ENCODE data around the gene NRP1. TPM values are rescaled to one million over a fixed set of nuclear protein-coding genes. Genes with fewer than 3 reads are reported as not detected.
A peak's percentile ranks its signal among the peaks of the same experiment; 100 is the strongest.

NRP1 gene
- total RNA-seq, 1 donor: 197 TPM

DNA sequence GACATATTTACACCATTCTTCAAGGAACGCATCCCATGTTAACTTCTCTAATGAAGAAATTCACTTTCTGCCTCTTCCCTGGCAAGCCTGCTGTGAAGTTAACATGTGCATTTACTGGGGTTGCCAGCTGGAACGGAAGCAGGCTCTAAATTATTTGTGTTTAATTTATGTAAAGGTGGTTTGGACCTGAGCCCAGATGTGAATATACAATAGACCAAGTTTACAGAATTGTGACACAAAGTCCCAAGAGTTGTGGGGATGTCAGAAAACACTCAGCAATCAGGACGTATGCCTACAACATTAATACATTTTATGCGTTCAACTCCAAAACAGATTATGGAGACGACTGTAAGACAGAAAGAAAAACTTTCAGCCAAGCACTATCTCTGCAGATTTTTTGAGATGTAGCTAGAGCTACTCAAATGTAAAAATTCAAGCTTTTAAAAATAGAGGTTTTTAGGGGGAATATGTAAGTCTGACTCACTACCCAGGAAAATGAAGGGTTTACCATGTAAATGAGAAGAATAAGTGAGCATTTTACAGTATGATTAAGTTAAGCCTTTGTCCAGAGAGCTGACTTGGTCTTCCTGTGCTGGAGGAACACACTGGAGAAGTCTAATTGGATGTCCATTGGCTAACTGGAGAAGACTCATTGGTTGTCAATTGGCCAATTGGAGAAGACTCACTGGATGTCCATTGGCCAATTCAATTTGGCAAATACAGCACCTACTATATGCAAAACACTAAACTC, 19.5 kb downstream of the NRP1 start:
- H3K4me3 ChIP-seq (ENCODE audit: low read depth, low read length): no peak overlapping the region
- TF ChIP-seq, protein P1, sequence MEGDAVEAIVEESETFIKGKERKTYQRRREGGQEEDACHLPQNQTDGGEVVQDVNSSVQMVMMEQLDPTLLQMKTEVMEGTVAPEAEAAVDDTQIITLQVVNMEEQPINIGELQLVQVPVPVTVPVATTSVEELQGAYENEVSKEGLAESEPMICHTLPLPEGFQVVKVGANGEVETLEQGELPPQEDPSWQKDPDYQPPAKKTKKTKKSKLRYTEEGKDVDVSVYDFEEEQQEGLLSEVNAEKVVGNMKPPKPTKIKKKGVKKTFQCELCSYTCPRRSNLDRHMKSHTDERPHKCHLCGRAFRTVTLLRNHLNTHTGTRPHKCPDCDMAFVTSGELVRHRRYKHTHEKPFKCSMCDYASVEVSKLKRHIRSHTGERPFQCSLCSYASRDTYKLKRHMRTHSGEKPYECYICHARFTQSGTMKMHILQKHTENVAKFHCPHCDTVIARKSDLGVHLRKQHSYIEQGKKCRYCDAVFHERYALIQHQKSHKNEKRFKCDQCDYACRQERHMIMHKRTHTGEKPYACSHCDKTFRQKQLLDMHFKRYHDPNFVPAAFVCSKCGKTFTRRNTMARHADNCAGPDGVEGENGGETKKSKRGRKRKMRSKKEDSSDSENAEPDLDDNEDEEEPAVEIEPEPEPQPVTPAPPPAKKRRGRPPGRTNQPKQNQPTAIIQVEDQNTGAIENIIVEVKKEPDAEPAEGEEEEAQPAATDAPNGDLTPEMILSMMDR (IDR thresholded peaks at IDR 0.05; ENCODE audit: insufficient read depth, low read depth, low read length): no peak
- DNase-seq (ENCODE audit: low read depth): peak; percentile 78

DNA sequence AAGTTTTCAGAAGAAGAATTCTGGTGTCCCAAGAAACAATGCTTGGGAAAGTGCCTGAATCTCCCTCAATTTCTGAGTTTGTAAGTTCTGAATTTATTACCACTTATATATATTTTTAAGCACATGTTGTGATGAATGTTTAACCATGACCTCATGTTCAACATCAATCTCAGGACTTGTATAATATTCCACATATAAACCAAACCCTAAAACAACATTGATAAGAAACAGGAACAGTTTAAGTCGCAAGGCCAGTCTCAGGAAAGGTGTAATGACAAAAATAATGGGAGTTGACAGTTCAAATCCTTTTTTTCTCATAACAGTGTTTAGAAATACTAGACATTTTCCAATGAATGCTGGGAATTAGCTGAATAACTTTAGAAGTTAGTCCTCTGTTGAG, 22.8 kb downstream of the NRP1 start:
- H3K4me3 ChIP-seq (ENCODE audit: low read depth, low read length): no peak overlapping the region
- no peak for DNase-seq (ENCODE audit: low read depth)
- TF ChIP-seq, protein P1 (IDR thresholded peaks at IDR 0.05; ENCODE audit: insufficient read depth, low read depth, low read length): no peak

DNA sequence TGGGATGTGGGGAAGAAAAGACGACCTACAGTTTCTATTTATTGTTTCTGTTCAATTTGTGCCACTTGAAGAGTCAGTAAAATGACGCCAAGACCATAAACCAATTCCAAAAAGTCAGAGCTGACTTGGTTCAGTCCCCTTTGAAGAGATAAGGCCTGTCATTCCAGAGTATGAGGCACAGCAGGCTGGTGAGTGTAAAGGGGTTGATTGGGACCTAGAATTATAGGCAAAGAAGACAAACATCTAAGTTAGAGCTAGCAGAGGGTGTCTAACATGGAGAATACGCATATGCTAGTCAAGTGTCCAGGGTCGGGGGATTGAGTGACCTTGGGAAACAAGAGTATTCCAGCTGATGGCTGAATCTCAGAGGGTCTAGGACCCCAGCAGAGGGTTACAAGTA, 23.6 kb downstream of the NRP1 start:
- no peak for DNase-seq (ENCODE audit: low read depth)
- no peak overlapping the region for H3K4me3 ChIP-seq (ENCODE audit: low read depth, low read length)
- TF ChIP-seq, protein P1 (IDR thresholded peaks at IDR 0.05; ENCODE audit: insufficient read depth, low read depth, low read length): no peak

DNA sequence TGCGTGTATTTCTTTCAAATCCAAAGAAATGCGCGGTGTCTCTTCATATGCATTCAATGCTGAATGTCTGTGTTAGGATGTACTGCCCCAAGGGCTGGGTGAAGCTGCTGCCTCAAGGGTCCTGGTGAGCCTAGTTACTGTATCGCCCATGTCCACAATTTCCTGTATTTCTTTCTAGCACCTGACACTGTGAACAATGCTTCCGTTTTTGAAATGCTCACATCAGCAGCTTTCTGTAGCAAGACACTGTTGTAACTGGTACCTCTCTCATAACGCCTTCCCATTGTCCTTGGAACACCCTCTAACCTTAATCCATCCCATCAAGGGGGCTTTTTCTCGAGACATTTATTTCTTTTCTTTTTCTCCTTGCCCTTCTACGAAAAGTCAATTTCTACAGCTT, 25.1 kb downstream of the NRP1 start:
- DNase-seq (ENCODE audit: low read depth): no peak
- TF ChIP-seq, protein P1 (IDR thresholded peaks at IDR 0.05; ENCODE audit: insufficient read depth, low read depth, low read length): no peak
- H3K4me3 ChIP-seq (ENCODE audit: low read depth, low read length): no peak overlapping the region

DNA sequence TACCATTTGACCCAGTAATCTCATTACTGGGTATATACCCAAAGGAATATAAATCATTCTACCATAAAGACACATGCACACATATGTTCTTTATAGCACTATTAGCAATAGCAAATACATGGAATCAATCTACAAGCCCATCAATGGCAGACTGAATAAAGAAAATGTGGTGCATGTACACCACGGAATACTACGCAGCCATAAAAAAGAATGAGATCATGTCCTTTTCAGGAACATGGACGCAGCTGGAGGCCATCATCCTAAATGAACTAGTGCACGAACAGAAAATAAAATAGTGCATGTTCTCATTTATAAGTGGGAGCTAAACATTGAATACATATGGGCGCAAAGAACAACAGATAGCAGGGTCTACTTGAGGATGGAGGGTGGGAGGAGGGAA, 26.6 kb downstream of the NRP1 start:
- DNase-seq (ENCODE audit: low read depth): no peak
- TF ChIP-seq, protein P1 (IDR thresholded peaks at IDR 0.05; ENCODE audit: insufficient read depth, low read depth, low read length): no peak
- H3K4me3 ChIP-seq (ENCODE audit: low read depth, low read length): no peak overlapping the region

DNA sequence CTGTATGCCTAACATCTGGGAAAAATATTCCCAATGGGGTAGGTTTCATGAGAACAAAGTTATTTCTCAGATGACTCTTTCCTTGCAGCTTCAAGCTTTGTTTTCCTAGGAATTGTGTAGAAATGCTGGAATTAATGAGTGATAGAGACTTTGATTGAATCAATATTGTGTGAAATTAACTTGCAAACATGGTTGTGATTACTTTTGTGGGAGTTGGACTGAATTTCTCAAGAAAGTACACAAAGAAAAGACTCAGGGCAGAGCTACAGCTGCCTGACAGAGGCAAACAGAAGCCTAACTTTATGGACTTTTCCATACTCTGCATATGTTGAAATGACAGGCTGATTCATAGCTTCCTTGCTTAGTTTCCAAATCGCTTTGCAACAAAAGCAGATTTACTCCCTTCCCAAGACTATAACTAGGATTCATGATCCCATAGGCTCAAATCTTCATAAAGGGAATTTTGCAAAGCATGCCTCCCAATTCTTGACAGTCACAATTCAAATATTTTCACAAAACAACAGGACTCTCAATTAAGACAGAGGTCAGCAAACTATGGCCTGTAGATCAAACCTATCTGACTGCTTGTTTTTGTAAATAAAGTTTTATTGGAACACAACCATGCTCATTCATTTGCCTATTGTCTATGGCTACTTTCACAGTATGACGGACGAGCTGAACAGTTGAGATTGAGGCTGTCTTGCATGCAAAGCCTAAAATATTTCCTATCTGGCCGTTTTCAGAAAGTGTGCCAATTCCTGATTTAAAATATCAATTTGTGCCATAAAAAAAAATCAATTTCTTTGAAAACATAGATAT, 27.6 kb downstream of the NRP1 start:
- TF ChIP-seq, protein P1 (IDR thresholded peaks at IDR 0.05; ENCODE audit: insufficient read depth, low read depth, low read length): no peak
- H3K4me3 ChIP-seq (ENCODE audit: low read depth, low read length): no peak overlapping the region
- peak; percentile 92 for DNase-seq (ENCODE audit: low read depth)
